Measurements from ENCODE around the gene MT1M.

- no peak for TF ChIP-seq POLR2A (IDR thresholded peaks at IDR 0.05)
- TF ChIP-seq, protein P1, sequence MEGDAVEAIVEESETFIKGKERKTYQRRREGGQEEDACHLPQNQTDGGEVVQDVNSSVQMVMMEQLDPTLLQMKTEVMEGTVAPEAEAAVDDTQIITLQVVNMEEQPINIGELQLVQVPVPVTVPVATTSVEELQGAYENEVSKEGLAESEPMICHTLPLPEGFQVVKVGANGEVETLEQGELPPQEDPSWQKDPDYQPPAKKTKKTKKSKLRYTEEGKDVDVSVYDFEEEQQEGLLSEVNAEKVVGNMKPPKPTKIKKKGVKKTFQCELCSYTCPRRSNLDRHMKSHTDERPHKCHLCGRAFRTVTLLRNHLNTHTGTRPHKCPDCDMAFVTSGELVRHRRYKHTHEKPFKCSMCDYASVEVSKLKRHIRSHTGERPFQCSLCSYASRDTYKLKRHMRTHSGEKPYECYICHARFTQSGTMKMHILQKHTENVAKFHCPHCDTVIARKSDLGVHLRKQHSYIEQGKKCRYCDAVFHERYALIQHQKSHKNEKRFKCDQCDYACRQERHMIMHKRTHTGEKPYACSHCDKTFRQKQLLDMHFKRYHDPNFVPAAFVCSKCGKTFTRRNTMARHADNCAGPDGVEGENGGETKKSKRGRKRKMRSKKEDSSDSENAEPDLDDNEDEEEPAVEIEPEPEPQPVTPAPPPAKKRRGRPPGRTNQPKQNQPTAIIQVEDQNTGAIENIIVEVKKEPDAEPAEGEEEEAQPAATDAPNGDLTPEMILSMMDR (IDR thresholded peaks at IDR 0.05): peak in 2 of 3 donors; percentile 23 to 26
These were observed 10.8 kb downstream of the MT1M start for GRCh38 chr16:56643080-56643778.
